Cerebellar nuclear complex (tissue), 1 donor: ENCODE results near the gene KLHL17.
"Not testable (repeated sequence)": the region's sequence is repeated elsewhere in the genome, so short reads cannot be mapped to it uniquely, and the experiment has no call there.

Experiments
- DNase-seq, 2 experiments: peaks; one replicate each; lab custom pipeline; 2025; lab: John Stamatoyannopoulos, UW

The KLHL17 gene

GRCh38 chr1:982765-983436, 22.5 kb downstream of the KLHL17 start:
- DNase-seq = no peak

GRCh38 chr1:983798-984475, 23.6 kb downstream of the KLHL17 start:
- no peak for DNase-seq

- no peak for DNase-seq
Measured at GRCh38 chr1:984476-984814, 24.1 kb downstream of the KLHL17 start.

GRCh38 chr1:985126-985525, 24.7 kb downstream of the KLHL17 start:
- DNase-seq = no peak

- DNase-seq = not testable (repeated sequence)
Measured at GRCh38 chr1:988061-988460, 27.7 kb downstream of the KLHL17 start.

- not testable (repeated sequence) for DNase-seq
Measured at GRCh38 chr1:991275-991674, 30.9 kb downstream of the KLHL17 start.

- DNase-seq = no peak
Measured at GRCh38 chr1:991895-992294, 31.5 kb downstream of the KLHL17 start.

GRCh38 chr1:992362-992761, 32.0 kb downstream of the KLHL17 start:
- DNase-seq = no peak

- no peak for DNase-seq
Measured at GRCh38 chr1:993379-993995, 33.1 kb downstream of the KLHL17 start.

- DNase-seq = not testable (repeated sequence)
Measured at GRCh38 chr1:994546-994945, 34.2 kb downstream of the KLHL17 start.

- no peak for DNase-seq
Measured at GRCh38 chr1:995665-996633, 35.6 kb downstream of the KLHL17 start.

- DNase-seq = no peak
Measured at GRCh38 chr1:996851-997712, 36.7 kb downstream of the KLHL17 start.

GRCh38 chr1:997713-997992, 37.3 kb downstream of the KLHL17 start:
- no peak for DNase-seq

GRCh38 chr1:997993-998744, 37.8 kb downstream of the KLHL17 start:
- DNase-seq = no peak

GRCh38 chr1:998745-998994, 38.3 kb downstream of the KLHL17 start:
- no peak for DNase-seq

GRCh38 chr1:998995-999724, 38.8 kb downstream of the KLHL17 start:
- DNase-seq = no peak

GRCh38 chr1:999725-1000356, 39.5 kb downstream of the KLHL17 start, which contains the start of gene HES4:
Gene HES4, minus strand, starts transcription at chr1:1000097. Its CDS starts 124 bp downstream, at chr1:999973.
- DNase-seq = no peak

GRCh38 chr1:1000357-1001056, 40.1 kb downstream of the KLHL17 start:
- no peak for DNase-seq
